Measurements from ENCODE around the gene SNX3.

The SNX3 gene

DNA sequence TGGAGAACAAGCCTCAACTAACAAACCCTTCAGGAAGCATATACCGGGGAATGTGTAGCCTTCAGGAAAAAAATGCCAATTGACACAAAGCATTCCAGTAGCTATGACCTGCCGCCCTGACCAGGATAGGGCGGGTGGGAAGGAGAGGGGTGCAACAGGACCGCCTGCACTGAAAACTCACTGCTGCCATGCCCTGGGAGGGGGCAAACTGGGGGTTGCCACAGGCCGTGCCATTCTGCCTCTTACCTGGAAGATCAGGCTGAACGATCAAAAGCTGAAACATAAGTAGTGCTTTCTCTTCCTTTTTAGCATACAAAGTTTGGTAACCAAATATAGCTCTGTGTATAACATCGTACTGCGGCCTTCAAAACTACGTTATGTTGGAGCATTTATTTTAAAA, 73.3 kb downstream of the SNX3 start:
- TF ChIP-seq ZC3H10 (CRISPR knock-in tag; IDR thresholded peaks at IDR 0.05) (no peak), ZNF8 (CRISPR knock-in tag; IDR thresholded peaks at IDR 0.05) (no peak), POU6F1 (CRISPR knock-in tag; IDR thresholded peaks at IDR 0.05; ENCODE audit: borderline replicate concordance, low read depth) (no peak), TOX (CRISPR knock-in tag; IDR thresholded peaks at IDR 0.05; ENCODE audit: borderline replicate concordance) (no peak), CREB5 (CRISPR knock-in tag; IDR thresholded peaks at IDR 0.05; ENCODE audit: low read depth) (no peak), PPARA (CRISPR knock-in tag; IDR thresholded peaks at IDR 0.05; ENCODE audit: borderline replicate concordance) (no peak), CSRNP3 (CRISPR knock-in tag; IDR thresholded peaks at IDR 0.05) (no peak), ZFP30 (CRISPR knock-in tag; IDR thresholded peaks at IDR 0.05) (no peak), ZNF565 (CRISPR knock-in tag; conservative IDR thresholded peaks at IDR 0.05; ENCODE audit: low read depth) (no peak), GLIS3 (CRISPR knock-in tag; IDR thresholded peaks at IDR 0.05) (no peak), ISL1 (CRISPR knock-in tag; IDR thresholded peaks at IDR 0.05) (no peak), OSR1 (CRISPR knock-in tag; IDR thresholded peaks at IDR 0.05) (no peak), BACH2 (CRISPR knock-in tag; IDR thresholded peaks at IDR 0.05; ENCODE audit: borderline replicate concordance) (no peak), TCF4 (CRISPR knock-in tag; IDR thresholded peaks at IDR 0.05; ENCODE audit: borderline replicate concordance) (no peak), ZFP3 (CRISPR knock-in tag; IDR thresholded peaks at IDR 0.05) (no peak), RARB (CRISPR knock-in tag; IDR thresholded peaks at IDR 0.05) (no peak), ZNF70 (CRISPR knock-in tag; IDR thresholded peaks at IDR 0.05) (no peak), CSDC2 (CRISPR knock-in tag; IDR thresholded peaks at IDR 0.05) (no peak)

DNA sequence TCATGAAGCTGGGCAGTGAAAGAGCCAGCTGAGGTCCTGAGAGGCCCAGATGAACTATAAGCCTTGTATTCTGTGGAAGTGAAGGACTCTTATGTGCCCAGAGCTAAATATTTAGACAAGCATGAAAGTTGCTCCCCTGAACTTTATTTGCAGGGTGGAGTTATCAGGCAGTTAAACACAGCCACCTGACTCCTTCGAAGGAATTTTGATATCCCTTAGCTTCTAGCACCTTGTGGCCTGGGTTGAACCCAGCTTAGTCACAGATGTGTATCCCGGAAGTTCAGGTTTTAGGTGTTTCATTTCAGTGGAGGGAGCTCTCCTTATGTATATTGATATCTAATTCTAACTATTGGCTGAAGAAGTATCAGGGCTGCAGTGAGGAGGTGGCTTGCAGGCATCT, 74.6 kb downstream of the SNX3 start:
- no peak for ATAC-seq
- no peak for TF ChIP-seq PPARA (CRISPR knock-in tag; IDR thresholded peaks at IDR 0.05; ENCODE audit: borderline replicate concordance)
- no peak for TF ChIP-seq ISL1 (CRISPR knock-in tag; IDR thresholded peaks at IDR 0.05)

More for the DNA sequence above, 73.3 kb downstream of the SNX3 start:
- ATAC-seq = no peak

- ATAC-seq = no peak
- TF ChIP-seq SNAI2 (CRISPR knock-in tag; IDR thresholded peaks at IDR 0.05) (no peak), OSR1 (CRISPR knock-in tag; IDR thresholded peaks at IDR 0.05) (no peak), CREB5 (CRISPR knock-in tag; IDR thresholded peaks at IDR 0.05; ENCODE audit: low read depth) (no peak), ZNF70 (CRISPR knock-in tag; IDR thresholded peaks at IDR 0.05) (no peak), CSRNP3 (CRISPR knock-in tag; IDR thresholded peaks at IDR 0.05) (no peak), TSHZ2 (CRISPR knock-in tag; IDR thresholded peaks at IDR 0.05) (no peak), CSDC2 (CRISPR knock-in tag; IDR thresholded peaks at IDR 0.05) (no peak), ESRRG (CRISPR knock-in tag; IDR thresholded peaks at IDR 0.05) (no peak), TOX (CRISPR knock-in tag; IDR thresholded peaks at IDR 0.05; ENCODE audit: borderline replicate concordance) (no peak), ZFP3 (CRISPR knock-in tag; IDR thresholded peaks at IDR 0.05) (no peak), BACH2 (CRISPR knock-in tag; IDR thresholded peaks at IDR 0.05; ENCODE audit: borderline replicate concordance) (no peak), GLIS3 (CRISPR knock-in tag; IDR thresholded peaks at IDR 0.05) (no peak), PPARA (CRISPR knock-in tag; IDR thresholded peaks at IDR 0.05; ENCODE audit: borderline replicate concordance) (no peak), ZNF8 (CRISPR knock-in tag; IDR thresholded peaks at IDR 0.05) (no peak), ZC3H10 (CRISPR knock-in tag; IDR thresholded peaks at IDR 0.05) (no peak), ZFP30 (CRISPR knock-in tag; IDR thresholded peaks at IDR 0.05) (no peak), TCF4 (CRISPR knock-in tag; IDR thresholded peaks at IDR 0.05; ENCODE audit: borderline replicate concordance) (no peak), ISL1 (CRISPR knock-in tag; IDR thresholded peaks at IDR 0.05) (no peak), POU6F1 (CRISPR knock-in tag; IDR thresholded peaks at IDR 0.05; ENCODE audit: borderline replicate concordance, low read depth) (no peak), RARB (CRISPR knock-in tag; IDR thresholded peaks at IDR 0.05) (no peak)
These were observed 80.1 kb downstream of the SNX3 start for GRCh38 chr6:108180776-108181175.

Measured in SK-N-SH treated with all-trans-retinoic acid at 6 μM for 48 hours (cell line).